ENCODE measurements around the gene FITM1. TPM values are rescaled to one million over a fixed set of nuclear protein-coding genes. Genes with fewer than 3 reads are reported as not detected.

Gene FITM1
- total and polyA plus RNA-seq, 2 donors (not counting 3 experiments of a cell fraction or from before 2014, with no cell fraction given) = 0.54 TPM; not detected in 1

GRCh38 chr14:24137529-24138395, 7.3 kb downstream of the FITM1 start:
- dilution Hi-C loops (cut with MboI; ENCODE audit: extremely low pct_ligation_motif_present, low sequenced_read_pairs) = no loop called here
- Histone ChIP-seq H2AFZ (ENCODE audit: low read depth, low read length) (no peak overlapping the region), H3K9me1 (replicated peaks; ENCODE audit: control insufficient read depth, extremely low read depth, insufficient read depth, low read length) (no peaks in the 10 kb centered on the region), H3K79me2 (ENCODE audit: control insufficient read depth, insufficient read depth, low read length) (peaks cover 21% of the 10 kb centered on the region), H4K20me1 (replicated peaks; ENCODE audit: control insufficient read depth, extremely low read depth, insufficient read depth, low read length) (no peaks in the 10 kb centered on the region), H3K4me1 (ENCODE audit: control insufficient read depth, extremely low read depth, insufficient read depth, low read length) (peaks cover 19% of the 10 kb centered on the region), H3K4me3 (replicated peaks in 1 of 3; ENCODE audit: insufficient read depth in 1 of 3, low read depth in 1 of 3, low read length in 3 of 3) (no peak overlapping the region), H3K9me3 (replicated peaks; ENCODE audit: control insufficient read depth, insufficient read depth, low read length) (no peaks in the 10 kb centered on the region), H3K36me3 (ENCODE audit: control insufficient read depth in 2 of 2, extremely low read depth in 1 of 2, insufficient read depth in 2 of 2, low read length in 2 of 2) (peaks cover 6 to 19% of the 10 kb centered on the region in 2 experiments), H3K9ac (replicated peaks; ENCODE audit: extremely low read depth, insufficient read depth, low read length) (no peak overlapping the region), H3K4me2 (ENCODE audit: insufficient read depth, low read length) (no peak overlapping the region), H3K27me3 (ENCODE audit: control insufficient read depth in 2 of 2, insufficient read depth in 2 of 2, low read length in 2 of 2) (no peaks in the 10 kb centered on the region), H3K27ac (ENCODE audit: insufficient read depth, low read depth, low read length) (no peak overlapping the region)
- CTCF ChIA-PET = interaction anchor here (0.7 to 2.6 kb wide), 4 partner anchors 9 to 79 kb away, joined by 3 to 15 read pairs (median 8); partner anchors contain the start of genes IRF9, PSME2 and RNF31
- intact Hi-C loops (cut with micrococcal nuclease) = no loop called here
- no peak for DNase-seq (ENCODE audit: low read depth, low spot score)
- FAIRE-seq = no peak
- TF ChIP-seq JUN (IDR thresholded peaks at IDR 0.05; ENCODE audit: borderline replicate concordance, insufficient read depth, insufficient read length, low read depth) (no peak), GATA2 (IDR thresholded peaks at IDR 0.05; ENCODE audit: insufficient read depth, insufficient read length, low read depth, low read length) (no peak), FOS (IDR thresholded peaks at IDR 0.05; ENCODE audit: borderline replicate concordance, insufficient read depth, low read length) (no peak), MYC (IDR thresholded peaks at IDR 0.05; ENCODE audit: low read depth, low read length) (no peak), CTCF (IDR thresholded peaks at IDR 0.05; ENCODE audit: extremely low read depth in 1 of 2, insufficient read depth in 1 of 2, low read depth in 1 of 2, low read length in 2 of 2) (no peak), POLR2AphosphoS5 (IDR thresholded peaks at IDR 0.05; ENCODE audit: insufficient read depth, low read depth, low read length) (no peak), MAX (IDR thresholded peaks at IDR 0.05; ENCODE audit: insufficient read depth, insufficient read length) (no peak), EZH2 (IDR thresholded peaks at IDR 0.05; ENCODE audit: borderline replicate concordance, low read depth, low read length, severe bottlenecking) (no peak), POLR2A (IDR thresholded peaks at IDR 0.05; ENCODE audit: low read depth, low read length) (no peak)
- POLR2A ChIA-PET = interaction anchor here (0.7 to 0.8 kb wide), 2 partner anchors 9 to 23 kb away, joined by 3 to 4 read pairs; partner anchors contain the start of genes DCAF11, NRL, PSME2 and RNF31
- no TSS peak for BruUV-seq (replicated peaks)
